Activated naive CD4-positive, alpha-beta T cell treated with anti-CD3 and anti-CD28 coated beads, Interleukin-2, amount 50 U/mL, for 24 hours (primary cell): Measurements from ENCODE around the gene BCDIN3D.

Source experiments
- H3K27ac Mint-ChIP-seq: one replicate; pipeline ENCODE4 v1.8.0; 2021; ENCODE audit warnings: mild to moderate bottlenecking, mixed read lengths
- H3K27me3 Mint-ChIP-seq: one replicate; pipeline ENCODE4 v1.8.0; 2021; ENCODE audit warnings: mixed read lengths
- H3K36me3 Mint-ChIP-seq: one replicate; pipeline ENCODE4 v1.8.0; 2021; ENCODE audit warnings: mixed read lengths
- H3K4me1 Mint-ChIP-seq: one replicate; pipeline ENCODE4 v1.8.0; 2021; ENCODE audit warnings: mixed read lengths
- H3K4me3 Mint-ChIP-seq: one replicate; pipeline ENCODE4 v1.8.0; 2021; ENCODE audit warnings: mild to moderate bottlenecking, mixed read lengths
- H3K9me3 Mint-ChIP-seq: one replicate; pipeline ENCODE4 v1.8.0; 2021; ENCODE audit warnings: mixed read lengths

Gene BCDIN3D

GRCh38 chr12:49821373-49822287 is 21.3 kb downstream of the BCDIN3D start:
- H3K27ac Mint-ChIP-seq = no peak overlapping the region

GRCh38 chr12:49819786-49820185 is 23.1 kb downstream of the BCDIN3D start:
- Mint-ChIP-seq H3K36me3 (peaks cover 6% of the 10 kb centered on the region), H3K4me3 (no peak overlapping the region), H3K9me3 (no peaks in the 10 kb centered on the region), H3K27me3 (no peaks in the 10 kb centered on the region), H3K4me1 (peaks cover 38% of the 10 kb centered on the region), H3K27ac (no peak overlapping the region)

More at GRCh38 chr12:49821373-49822287, 21.3 kb downstream of the BCDIN3D start:
- H3K27me3 Mint-ChIP-seq = no peaks in the 10 kb centered on the region
- H3K4me1 Mint-ChIP-seq = peaks cover 51% of the 10 kb centered on the region
- peaks cover 4% of the 10 kb centered on the region for H3K36me3 Mint-ChIP-seq
- H3K9me3 Mint-ChIP-seq = no peaks in the 10 kb centered on the region
- H3K4me3 Mint-ChIP-seq = no peak overlapping the region

GRCh38 chr12:49818241-49818895 is 24.5 kb downstream of the BCDIN3D start:
- Mint-ChIP-seq H3K4me3 (no peak overlapping the region), H3K36me3 (peaks cover 10% of the 10 kb centered on the region), H3K4me1 (peaks cover 42% of the 10 kb centered on the region), H3K9me3 (no peaks in the 10 kb centered on the region), H3K27ac (no peak overlapping the region), H3K27me3 (no peaks in the 10 kb centered on the region)

- Mint-ChIP-seq H3K36me3 (peaks cover 6% of the 10 kb centered on the region), H3K4me1 (peaks cover 19% of the 10 kb centered on the region), H3K9me3 (no peaks in the 10 kb centered on the region), H3K27ac (no peak overlapping the region), H3K4me3 (no peak overlapping the region), H3K27me3 (no peaks in the 10 kb centered on the region)
These were observed 29.8 kb downstream of the BCDIN3D start for GRCh38 chr12:49813131-49813530.

- Mint-ChIP-seq H3K36me3 (peaks cover 6% of the 10 kb centered on the region), H3K4me3 (no peak overlapping the region), H3K27me3 (no peaks in the 10 kb centered on the region), H3K4me1 (peaks cover 16% of the 10 kb centered on the region), H3K9me3 (no peaks in the 10 kb centered on the region), H3K27ac (no peak overlapping the region)
These were observed 30.9 kb downstream of the BCDIN3D start for GRCh38 chr12:49811961-49812401.

- H3K4me3 Mint-ChIP-seq = no peak overlapping the region
- H3K4me1 Mint-ChIP-seq = peaks cover 16% of the 10 kb centered on the region
- no peaks in the 10 kb centered on the region for H3K27me3 Mint-ChIP-seq
- no peaks in the 10 kb centered on the region for H3K9me3 Mint-ChIP-seq
- H3K36me3 Mint-ChIP-seq = peaks cover 6% of the 10 kb centered on the region
- no peak overlapping the region for H3K27ac Mint-ChIP-seq
These were observed 31.8 kb downstream of the BCDIN3D start for GRCh38 chr12:49811136-49811535.

- no peaks in the 10 kb centered on the region for H3K9me3 Mint-ChIP-seq
- H3K4me3 Mint-ChIP-seq = no peak overlapping the region
- H3K36me3 Mint-ChIP-seq = peaks cover 7% of the 10 kb centered on the region
- H3K27ac Mint-ChIP-seq = no peak overlapping the region
- no peaks in the 10 kb centered on the region for H3K27me3 Mint-ChIP-seq
- H3K4me1 Mint-ChIP-seq = peaks cover 16% of the 10 kb centered on the region
These were observed 33.0 kb downstream of the BCDIN3D start for GRCh38 chr12:49809906-49810389.

GRCh38 chr12:49809381-49809905 is 33.5 kb downstream of the BCDIN3D start:
- H3K4me1 Mint-ChIP-seq = peaks cover 12% of the 10 kb centered on the region
- H3K27ac Mint-ChIP-seq = no peak overlapping the region

GRCh38 chr12:49808686-49809380 is 34.1 kb downstream of the BCDIN3D start:
- H3K4me3 Mint-ChIP-seq = no peak overlapping the region
- peaks cover 1% of the 10 kb centered on the region for H3K36me3 Mint-ChIP-seq
- H3K27me3 Mint-ChIP-seq = no peaks in the 10 kb centered on the region
- no peak overlapping the region for H3K27ac Mint-ChIP-seq
- peaks cover 11% of the 10 kb centered on the region for H3K4me1 Mint-ChIP-seq
- H3K9me3 Mint-ChIP-seq = no peaks in the 10 kb centered on the region

More at GRCh38 chr12:49809381-49809905, 33.5 kb downstream of the BCDIN3D start:
- Mint-ChIP-seq H3K4me3 (no peak overlapping the region), H3K27me3 (no peaks in the 10 kb centered on the region), H3K9me3 (no peaks in the 10 kb centered on the region), H3K36me3 (peaks cover 2% of the 10 kb centered on the region)

- Mint-ChIP-seq H3K27me3 (no peaks in the 10 kb centered on the region), H3K4me1 (peaks cover 10% of the 10 kb centered on the region), H3K4me3 (no peak overlapping the region), H3K9me3 (no peaks in the 10 kb centered on the region), H3K36me3 (peaks cover 1% of the 10 kb centered on the region), H3K27ac (no peak overlapping the region)
These were observed 34.8 kb downstream of the BCDIN3D start for GRCh38 chr12:49807991-49808580.

GRCh38 chr12:49806877-49807276 is 36.0 kb downstream of the BCDIN3D start:
- peaks cover 4% of the 10 kb centered on the region for H3K4me1 Mint-ChIP-seq
- H3K27me3 Mint-ChIP-seq = no peaks in the 10 kb centered on the region
- H3K4me3 Mint-ChIP-seq = no peak overlapping the region
- H3K36me3 Mint-ChIP-seq = peaks cover 3% of the 10 kb centered on the region
- H3K27ac Mint-ChIP-seq = no peak overlapping the region
- H3K9me3 Mint-ChIP-seq = no peaks in the 10 kb centered on the region

GRCh38 chr12:49806321-49806813 is 36.5 kb downstream of the BCDIN3D start:
- H3K27ac Mint-ChIP-seq = no peak overlapping the region
- no peaks in the 10 kb centered on the region for H3K4me1 Mint-ChIP-seq
- no peaks in the 10 kb centered on the region for H3K9me3 Mint-ChIP-seq
- H3K36me3 Mint-ChIP-seq = peaks cover 3% of the 10 kb centered on the region
- no peak overlapping the region for H3K4me3 Mint-ChIP-seq
- no peaks in the 10 kb centered on the region for H3K27me3 Mint-ChIP-seq

GRCh38 chr12:49805409-49805808 is 37.5 kb downstream of the BCDIN3D start:
- Mint-ChIP-seq H3K4me3 (no peak overlapping the region), H3K9me3 (no peaks in the 10 kb centered on the region), H3K27ac (no peak overlapping the region), H3K4me1 (no peaks in the 10 kb centered on the region), H3K36me3 (peaks cover 3% of the 10 kb centered on the region), H3K27me3 (no peaks in the 10 kb centered on the region)

GRCh38 chr12:49804821-49805220 is 38.1 kb downstream of the BCDIN3D start:
- Mint-ChIP-seq H3K9me3 (no peaks in the 10 kb centered on the region), H3K4me1 (no peaks in the 10 kb centered on the region), H3K27me3 (no peaks in the 10 kb centered on the region), H3K27ac (no peak overlapping the region), H3K4me3 (no peak overlapping the region), H3K36me3 (peaks cover 3% of the 10 kb centered on the region)
